ENCODE data around the gene LGALS13.
"Not testable (repeated sequence)": the region's sequence is repeated elsewhere in the genome, so short reads cannot be mapped to it uniquely, and the experiment has no call there.

The LGALS13 gene

GRCh38 chr19:39617745-39618144 lies 15.4 kb downstream of the LGALS13 start:
- no peak for DNase-seq

- no peak for DNase-seq
These were observed 21.6 kb downstream of the LGALS13 start for GRCh38 chr19:39623946-39624345.

- DNase-seq = not testable (repeated sequence)
These were observed 25.3 kb downstream of the LGALS13 start for GRCh38 chr19:39627631-39628030.

- no peak for DNase-seq
These were observed 28.9 kb downstream of the LGALS13 start for GRCh38 chr19:39631178-39631577.

GRCh38 chr19:39631626-39632025 lies 29.3 kb downstream of the LGALS13 start:
- DNase-seq = no peak

- DNase-seq = no peak
These were observed 35.6 kb downstream of the LGALS13 start for GRCh38 chr19:39637891-39638290.

- no peak for DNase-seq
These were observed 39.4 kb downstream of the LGALS13 start for GRCh38 chr19:39641773-39642172.

- no peak for DNase-seq
These were observed 41.3 kb downstream of the LGALS13 start for GRCh38 chr19:39643591-39643990.

- no peak for DNase-seq
These were observed 43.6 kb downstream of the LGALS13 start for GRCh38 chr19:39645800-39646411.

GRCh38 chr19:39647918-39648317 lies 45.6 kb downstream of the LGALS13 start:
- no peak for DNase-seq

- DNase-seq = no peak
These were observed 53.3 kb downstream of the LGALS13 start, which contains the start of gene LGALS16 for GRCh38 chr19:39655613-39656012. LGALS16 (plus strand) TSS chr19:39655913; CDS start chr19:39655962, 49 bp downstream.

All from nucleus accumbens (tissue), 56 donors.